Type B pancreatic cell (in vitro differentiated cells): ENCODE results near the gene ADAMTS17. TPM values are rescaled to one million over a fixed set of nuclear protein-coding genes. Genes with fewer than 3 reads are reported as not detected.

Experiments
- DNase-seq: peaks from one replicate; pipeline ENCODE4 v3.0.0; 2021; ENCODE audit warnings: mixed read lengths; ENCODE audit not compliant: unreplicated experiment; ENCODE audit errors: extremely low spot score
- H3K27ac Mint-ChIP-seq: 2 replicates; pipeline ENCODE4 v1.8.0; 2021; ENCODE audit warnings: mild to moderate bottlenecking, mixed read lengths
- H3K27me3 Mint-ChIP-seq: 2 replicates; pipeline ENCODE4 v1.8.0; 2021; ENCODE audit warnings: mixed read lengths
- H3K36me3 Mint-ChIP-seq: 2 replicates; pipeline ENCODE4 v1.8.0; 2021; ENCODE audit warnings: mixed read lengths
- H3K4me1 Mint-ChIP-seq: one replicate; pipeline ENCODE4 v1.8.0; 2021; ENCODE audit warnings: mixed read lengths; ENCODE audit not compliant: unreplicated experiment
- H3K4me3 Mint-ChIP-seq: 2 replicates; pipeline ENCODE4 v1.8.0; 2021; ENCODE audit warnings: mild to moderate bottlenecking, mixed read lengths
- H3K9me3 Mint-ChIP-seq: 2 replicates; pipeline ENCODE4 v1.8.0; 2021; ENCODE audit warnings: mixed read lengths
- total RNA-seq: library from RNA; stranded (reverse); gene quantifications from 2 replicates; pipeline ENCODE4 v1.2.1, GENCODE V29; 2021; ENCODE audit warnings: low replicate concordance
- TF ChIP-seq, protein P1 (sequence below): fragments of 200-600 bp; sonication (generic); conservative IDR thresholded peaks from 2 replicates; pipeline ENCODE4 v1.5.0; 2021; ENCODE audit warnings: antibody characterized with exemption, mild to moderate bottlenecking

ADAMTS17 gene
- total RNA-seq, 1 donor from 2014 or later = 18.3 TPM

GRCh38 chr15:100308608-100309007, 33.2 kb downstream of the ADAMTS17 start:
- H3K4me1 Mint-ChIP-seq = peaks cover 18% of the 10 kb centered on the region
- TF ChIP-seq, protein P1, sequence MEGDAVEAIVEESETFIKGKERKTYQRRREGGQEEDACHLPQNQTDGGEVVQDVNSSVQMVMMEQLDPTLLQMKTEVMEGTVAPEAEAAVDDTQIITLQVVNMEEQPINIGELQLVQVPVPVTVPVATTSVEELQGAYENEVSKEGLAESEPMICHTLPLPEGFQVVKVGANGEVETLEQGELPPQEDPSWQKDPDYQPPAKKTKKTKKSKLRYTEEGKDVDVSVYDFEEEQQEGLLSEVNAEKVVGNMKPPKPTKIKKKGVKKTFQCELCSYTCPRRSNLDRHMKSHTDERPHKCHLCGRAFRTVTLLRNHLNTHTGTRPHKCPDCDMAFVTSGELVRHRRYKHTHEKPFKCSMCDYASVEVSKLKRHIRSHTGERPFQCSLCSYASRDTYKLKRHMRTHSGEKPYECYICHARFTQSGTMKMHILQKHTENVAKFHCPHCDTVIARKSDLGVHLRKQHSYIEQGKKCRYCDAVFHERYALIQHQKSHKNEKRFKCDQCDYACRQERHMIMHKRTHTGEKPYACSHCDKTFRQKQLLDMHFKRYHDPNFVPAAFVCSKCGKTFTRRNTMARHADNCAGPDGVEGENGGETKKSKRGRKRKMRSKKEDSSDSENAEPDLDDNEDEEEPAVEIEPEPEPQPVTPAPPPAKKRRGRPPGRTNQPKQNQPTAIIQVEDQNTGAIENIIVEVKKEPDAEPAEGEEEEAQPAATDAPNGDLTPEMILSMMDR = no peak

GRCh38 chr15:100308213-100308600, 33.6 kb downstream of the ADAMTS17 start:
- Mint-ChIP-seq H3K27ac (no peak overlapping the region), H3K9me3 (peaks cover 6% of the 10 kb centered on the region), H3K27me3 (no peaks in the 10 kb centered on the region), H3K4me3 (no peak overlapping the region), H3K4me1 (peaks cover 18% of the 10 kb centered on the region), H3K36me3 (no peaks in the 10 kb centered on the region)
- TF ChIP-seq, protein P1 = no peak
- no peak for DNase-seq

More at GRCh38 chr15:100308608-100309007, 33.2 kb downstream of the ADAMTS17 start:
- no peak overlapping the region for H3K4me3 Mint-ChIP-seq
- no peak overlapping the region for H3K27ac Mint-ChIP-seq
- no peak for DNase-seq
- no peaks in the 10 kb centered on the region for H3K27me3 Mint-ChIP-seq
- peaks cover 6% of the 10 kb centered on the region for H3K9me3 Mint-ChIP-seq
- H3K36me3 Mint-ChIP-seq = no peaks in the 10 kb centered on the region

DNA sequence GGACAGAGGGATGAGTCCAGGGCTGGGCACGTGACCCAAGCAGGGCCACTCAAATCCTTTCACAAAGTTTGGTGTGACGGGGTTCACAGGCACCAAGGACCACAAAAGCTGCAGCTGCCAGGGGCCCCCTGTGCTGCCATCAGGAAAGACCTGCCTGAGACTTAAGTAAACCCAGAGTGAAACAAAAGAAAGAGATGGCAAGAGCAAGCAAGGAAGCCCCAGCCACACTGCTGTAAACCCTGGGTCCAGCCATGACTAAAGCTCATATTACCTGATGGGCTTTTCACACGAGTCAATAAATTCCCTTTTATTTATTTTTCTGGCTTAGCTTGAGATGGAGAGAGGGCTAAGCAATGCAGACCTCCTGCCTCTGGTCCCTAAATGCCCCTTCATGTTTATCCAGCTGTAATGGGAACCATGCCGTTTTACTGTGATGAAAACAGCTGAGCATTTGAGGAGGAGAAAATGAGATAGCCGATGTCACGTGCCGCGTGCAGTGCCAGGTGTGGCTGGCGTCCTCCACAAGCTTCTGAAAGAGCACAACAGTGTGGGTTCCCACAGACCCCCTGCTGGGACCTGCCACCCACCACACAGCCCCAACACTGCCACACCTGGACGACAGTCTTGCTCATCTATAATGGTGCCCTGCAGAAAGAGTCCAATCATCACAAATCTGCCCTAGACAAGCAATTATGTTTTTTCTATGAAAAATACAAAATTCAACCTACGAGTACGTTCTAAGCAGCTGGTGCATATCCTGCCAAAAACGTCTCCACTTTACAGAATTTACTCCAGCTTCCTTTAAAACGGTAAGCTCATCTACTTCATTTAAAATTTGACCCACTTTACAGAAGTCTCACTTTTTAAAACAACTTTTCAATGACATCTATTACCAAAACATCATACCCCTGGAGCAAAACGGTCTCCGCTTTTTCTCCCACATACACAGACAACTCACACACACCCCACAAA, 34.2 kb downstream of the ADAMTS17 start:
- Mint-ChIP-seq H3K27ac (no peak overlapping the region), H3K4me3 (no peak overlapping the region), H3K36me3 (peaks cover under 1% of the 10 kb centered on the region), H3K9me3 (peaks cover 6% of the 10 kb centered on the region), H3K4me1 (peaks cover 18% of the 10 kb centered on the region), H3K27me3 (no peaks in the 10 kb centered on the region)
- TF ChIP-seq, protein P1 = no peak
- no peak for DNase-seq

- peaks cover 10% of the 10 kb centered on the region for H3K36me3 Mint-ChIP-seq
- DNase-seq = no peak
- H3K27ac Mint-ChIP-seq = no peak overlapping the region
- no peak overlapping the region for H3K4me3 Mint-ChIP-seq
- peaks cover 7% of the 10 kb centered on the region for H3K9me3 Mint-ChIP-seq
- H3K27me3 Mint-ChIP-seq = no peaks in the 10 kb centered on the region
- TF ChIP-seq, protein P1 = no peak
- peaks cover 12% of the 10 kb centered on the region for H3K4me1 Mint-ChIP-seq
Observed at GRCh38 chr15:100306098-100306497, 35.7 kb downstream of the ADAMTS17 start.

DNA sequence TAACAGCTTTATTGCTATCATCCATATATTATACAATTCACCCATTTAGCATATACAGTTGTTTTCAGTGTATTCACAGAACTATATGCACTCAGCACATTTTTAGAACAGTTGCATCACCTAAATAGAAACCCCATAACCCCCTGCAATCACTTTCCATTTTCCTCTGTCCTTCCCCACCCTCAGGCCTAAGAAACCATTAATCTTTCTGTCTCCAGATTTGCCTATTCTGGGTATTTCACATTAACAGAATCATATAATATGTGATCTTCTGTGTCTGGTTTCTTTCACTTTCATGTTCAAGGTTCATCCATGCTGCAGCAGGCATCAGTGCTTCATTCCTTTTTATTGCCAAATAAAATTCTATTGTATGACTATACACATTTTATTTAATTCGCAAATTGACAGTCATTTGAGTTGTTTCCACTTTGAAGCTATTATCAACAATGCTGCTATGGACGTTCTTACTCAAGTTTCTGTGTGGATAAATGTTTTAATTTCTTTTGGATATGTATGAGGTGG, 39.8 kb downstream of the ADAMTS17 start:
- Mint-ChIP-seq H3K9me3 (peaks cover 14% of the 10 kb centered on the region), H3K27ac (no peak overlapping the region), H3K27me3 (no peaks in the 10 kb centered on the region), H3K36me3 (peaks cover 27% of the 10 kb centered on the region), H3K4me3 (no peak overlapping the region), H3K4me1 (no peaks in the 10 kb centered on the region)
- DNase-seq = no peak
- TF ChIP-seq, protein P1 = no peak
